Endothelial cell of umbilical vein (primary cell): ENCODE results near the gene CFAP46. TPM values are rescaled to one million over a fixed set of nuclear protein-coding genes. Genes with fewer than 3 reads are reported as not detected.

Experiments
- BruUV-seq: library from RNA; stranded (reverse); fragments of 400-500 nt; replicated peaks from 2 replicates; lab custom pipeline; 2021; lab: Mats Ljungman, UMichigan
- CTCF ChIA-PET: fragments of 300-600, 350-600 bp; sonication (Branson Sonifier 250); formaldehyde crosslinking; loops from one replicate; lab custom pipeline; 2021; ENCODE audit warnings: antibody characterized with exemption, inconsistent platforms; lab: Charles Lee
- POLR2A ChIA-PET: fragments of 300-600, 350-600 bp; sonication (Branson Sonifier 250); formaldehyde crosslinking; loops from one replicate; lab custom pipeline; 2021; ENCODE audit warnings: antibody characterized with exemption, inconsistent platforms; lab: Charles Lee
- DNase-seq: peaks from one replicate; pipeline ENCODE4 v3.0.0-alpha.2; 2011; ENCODE audit warnings: low read depth, low spot score
- FAIRE-seq: peaks from 2 replicates; lab custom pipeline; 2011; peaks lifted over from hg19 to GRCh38; lab: Jason Lieb, UNC
- H2AFZ ChIP-seq: 2 replicates; pipeline ENCODE4 v1.6.0; 2012; ENCODE audit warnings: low read depth, low read length, control low read depth, inconsistent platforms
- H3K27ac ChIP-seq: 2 replicates; pipeline ENCODE4 v1.5.1; 2011; ENCODE audit warnings: low read depth, mild to moderate bottlenecking, control low read depth, low read length, moderate library complexity; ENCODE audit not compliant: insufficient read depth
- H3K27me3 ChIP-seq, 2 experiments: 2 replicates each; pipeline versions ENCODE4 v1.6.0 to v1.6.1; 2011; ENCODE audit warnings: low read length in 2 of 2, mixed read lengths in 1 of 2; ENCODE audit not compliant: control insufficient read depth in 2 of 2, insufficient read depth in 2 of 2
- H3K36me3 ChIP-seq, 2 experiments: 2 replicates in 1 of 2; 3 replicates in 1 of 2; pipeline ENCODE4 v1.5.1; 2011; ENCODE audit warnings: low read length in 2 of 2, mild to moderate bottlenecking in 1 of 2, moderate library complexity in 1 of 2; ENCODE audit not compliant: control insufficient read depth in 2 of 2, insufficient read depth in 2 of 2; ENCODE audit errors: extremely low read depth in 1 of 2
- H3K4me1 ChIP-seq: 3 replicates; pipeline ENCODE4 v1.5.1; 2011; ENCODE audit warnings: mild to moderate bottlenecking, low read length; ENCODE audit not compliant: control insufficient read depth, insufficient read depth; ENCODE audit errors: extremely low read depth
- H3K4me2 ChIP-seq: 2 replicates; pipeline ENCODE4 v1.6.1; 2011; ENCODE audit warnings: low read length, control low read depth, mixed read lengths; ENCODE audit not compliant: insufficient read depth
- H3K4me3 ChIP-seq, 3 experiments: fragments of 200-600 bp in 1 of 3; sonication (generic), shearing (Covaris generic) in 1 of 3; replicated peaks in 1 of 3; 2 replicates each; pipeline ENCODE4 v1.5.1; 2011 to 2016; ENCODE audit warnings: control low read depth in 3 of 3, low read length in 3 of 3, mild to moderate bottlenecking in 2 of 3, inconsistent platforms in 1 of 3, low read depth in 1 of 3, moderate library complexity in 1 of 3; ENCODE audit not compliant: insufficient read depth in 1 of 3
- H3K79me2 ChIP-seq: 2 replicates; pipeline ENCODE4 v1.6.0; 2012; ENCODE audit warnings: low read length, inconsistent platforms; ENCODE audit not compliant: control insufficient read depth, insufficient read depth
- H3K9ac ChIP-seq: replicated peaks from 2 replicates; pipeline ENCODE3; 2011; ENCODE audit warnings: low read length, control low read depth; ENCODE audit not compliant: insufficient read depth; ENCODE audit errors: extremely low read depth
- H3K9me1 ChIP-seq: replicated peaks from 3 replicates; pipeline ENCODE4 v1.6.0; 2011; ENCODE audit warnings: mild to moderate bottlenecking, low read length; ENCODE audit not compliant: control insufficient read depth, insufficient read depth; ENCODE audit errors: extremely low read depth
- H3K9me3 ChIP-seq: replicated peaks from 2 replicates; pipeline ENCODE4 v1.5.1; 2012; ENCODE audit warnings: low read length, inconsistent platforms; ENCODE audit not compliant: control insufficient read depth, insufficient read depth
- H4K20me1 ChIP-seq: replicated peaks from 2 replicates; pipeline ENCODE3; 2011; ENCODE audit warnings: mild to moderate bottlenecking, low read length; ENCODE audit not compliant: control insufficient read depth, insufficient read depth; ENCODE audit errors: extremely low read depth
- CTCF ChIP-seq, 2 donors: IDR thresholded peaks; 1 replicate in 1 of 2; 2 replicates in 1 of 2; pipeline ENCODE4 v1.5.1; 2011; ENCODE audit warnings: low read length in 2 of 2, mild to moderate bottlenecking in 2 of 2, moderate library complexity in 2 of 2, control low read depth in 1 of 2, inconsistent platforms in 1 of 2, low read depth in 1 of 2; ENCODE audit not compliant: insufficient read depth in 1 of 2; ENCODE audit errors: extremely low read depth in 1 of 2
- EZH2 ChIP-seq: IDR thresholded peaks from 2 replicates; pipeline ENCODE4 v1.6.1; 2012; ENCODE audit warnings: borderline replicate concordance, low read depth, mild to moderate bottlenecking, moderate library complexity, low read length, inconsistent platforms; ENCODE audit not compliant: severe bottlenecking
- FOS ChIP-seq: IDR thresholded peaks from 2 replicates; pipeline ENCODE4 v1.6.1; 2011; ENCODE audit warnings: mild to moderate bottlenecking, low read length, moderate library complexity, borderline replicate concordance; ENCODE audit not compliant: insufficient read depth
- GATA2 ChIP-seq: IDR thresholded peaks from 2 replicates; pipeline ENCODE4 v1.7.0; 2011; ENCODE audit warnings: low read depth, mild to moderate bottlenecking, moderate library complexity, mixed read lengths, low read length; ENCODE audit not compliant: insufficient read length, insufficient read depth
- JUN ChIP-seq: IDR thresholded peaks from 2 replicates; pipeline ENCODE4 v1.6.1; 2011; ENCODE audit warnings: borderline replicate concordance, low read depth; ENCODE audit not compliant: insufficient read length, insufficient read depth
- MAX ChIP-seq: IDR thresholded peaks from 2 replicates; pipeline ENCODE4 v1.6.1; 2011; ENCODE audit not compliant: insufficient read depth, insufficient read length
- MYC ChIP-seq: IDR thresholded peaks from one replicate; pipeline ENCODE4 v1.6.1; 2011; ENCODE audit warnings: mild to moderate bottlenecking, low read depth, low read length
- POLR2A ChIP-seq: IDR thresholded peaks from 2 replicates; pipeline ENCODE4 v1.6.1; 2012; ENCODE audit warnings: low read depth, mild to moderate bottlenecking, control low read depth, low read length
- POLR2AphosphoS5 ChIP-seq: IDR thresholded peaks from 2 replicates; pipeline ENCODE4 v1.6.1; 2012; ENCODE audit warnings: low read depth, mild to moderate bottlenecking, control low read depth, low read length, moderate library complexity; ENCODE audit not compliant: insufficient read depth
- dilution Hi-C: fragments of 300-500 bp; cut with MboI; formaldehyde crosslinking; loops from one replicate; pipeline ENCODE4 v1.15.0; 2019; ENCODE audit warnings: low sequenced_read_pairs; ENCODE audit not compliant: extremely low pct_ligation_motif_present
- intact Hi-C: fragments of 100-400 bp; cut with micrococcal nuclease; formaldehyde crosslinking; loops from one replicate; pipeline ENCODE4 v1.10.0; 2022
- polyA plus RNA-seq, 4 experiments: library from polyadenylated mRNA; depleted of rRNA in 3 of 4; stranded (reverse) in 3 of 4; unstranded in 1 of 4; fragments of >200 nt; gene quantifications; 2 replicates each; pipeline versions ENCODE4 v1.2.1 to v1.2.3, GENCODE V29; 2011 to 2012; ENCODE audit warnings: missing spikeins in 1 of 4
- total RNA-seq: library from RNA; stranded (reverse); gene quantifications from 2 replicates; pipeline ENCODE4 v1.2.3, GENCODE V29; 2021

CFAP46 gene
- total and polyA plus RNA-seq, 2 donors (not counting 3 experiments of a cell fraction or from before 2014, with no cell fraction given) = 0.75 to 0.98 TPM

- FAIRE-seq (no peak), DNase-seq (no peak)
- CTCF ChIA-PET = no interaction called here
- Histone ChIP-seq H4K20me1 (no peaks in the 10 kb centered on the region), H2AFZ (no peak overlapping the region), H3K9ac (no peak overlapping the region), H3K4me2 (no peak overlapping the region), H3K4me3 (no peak overlapping the region), H3K36me3 (no peaks in the 10 kb centered on the region), H3K27ac (no peak overlapping the region), H3K9me1 (no peaks in the 10 kb centered on the region), H3K79me2 (no peaks in the 10 kb centered on the region), H3K27me3 (no peaks in the 10 kb centered on the region), H3K9me3 (no peaks in the 10 kb centered on the region), H3K4me1 (no peaks in the 10 kb centered on the region)
- POLR2A ChIA-PET = no interaction called here
- intact Hi-C loops = no loop called here
- TF ChIP-seq POLR2A = no peak
- TF ChIP-seq MAX = no peak
- no peak for TF ChIP-seq FOS
- TF ChIP-seq CTCF (IDR thresholded peaks at IDR 0.05; ENCODE audit: extremely low read depth in 1 of 2, insufficient read depth in 1 of 2, low read depth in 1 of 2, low read length in 2 of 2) = no peak
- no peak for TF ChIP-seq MYC
- no TSS peak for BruUV-seq
- dilution Hi-C loops = no loop called here
Measured at GRCh38 chr10:132946806-132947546, 4.6 kb upstream of the CFAP46 start.

- ChIA-PET POLR2A (no interaction called here), CTCF (no interaction called here)
- Histone ChIP-seq H3K27ac (no peak overlapping the region), H3K4me3 (no peak overlapping the region), H3K27me3 (no peaks in the 10 kb centered on the region), H3K9me1 (no peaks in the 10 kb centered on the region), H3K9ac (no peak overlapping the region), H3K36me3 (no peaks in the 10 kb centered on the region), H3K4me2 (no peak overlapping the region), H3K4me1 (no peaks in the 10 kb centered on the region), H3K9me3 (no peaks in the 10 kb centered on the region), H3K79me2 (no peaks in the 10 kb centered on the region), H2AFZ (no peak overlapping the region), H4K20me1 (no peaks in the 10 kb centered on the region)
- intact Hi-C loops = no loop called here
- TF ChIP-seq MYC = no peak
- no peak for TF ChIP-seq CTCF (IDR thresholded peaks at IDR 0.05; ENCODE audit: extremely low read depth in 1 of 2, insufficient read depth in 1 of 2, low read depth in 1 of 2, low read length in 2 of 2)
- no peak for TF ChIP-seq POLR2A
- no peak for TF ChIP-seq EZH2
- TF ChIP-seq GATA2 = no peak
- TF ChIP-seq FOS = no peak
- no peak for TF ChIP-seq MAX
- no peak for TF ChIP-seq JUN
- TF ChIP-seq POLR2AphosphoS5 = no peak
- no peak for DNase-seq
- dilution Hi-C loops = no loop called here
- no peak for FAIRE-seq
- no TSS peak for BruUV-seq
Measured at GRCh38 chr10:132946311-132946710, 3.9 kb upstream of the CFAP46 start.
